ENCODE results near the gene SF1. TPM values are rescaled to one million over a fixed set of nuclear protein-coding genes. Genes with fewer than 3 reads are reported as not detected.

SF1 gene
- total and polyA plus RNA-seq, 2 experiments from 2014 or later: 138 to 163 TPM

- no peak overlapping the region for H3K27ac ChIP-seq
- no peaks in the 10 kb centered on the region for H3K36me3 ChIP-seq (replicated peaks; ENCODE audit: insufficient read depth, low read depth)
- DNase-seq (ENCODE audit: low spot score): no peak
- H3K9me2 ChIP-seq (replicated peaks; ENCODE audit: insufficient read depth): no peaks in the 10 kb centered on the region
- H4K20me1 ChIP-seq (ENCODE audit: insufficient read depth, poor library complexity, severe bottlenecking): no peaks in the 10 kb centered on the region
- no peaks in the 10 kb centered on the region for H3K9me3 ChIP-seq (ENCODE audit: low read depth)
- H3K4me1 ChIP-seq (ENCODE audit: insufficient read depth): no peaks in the 10 kb centered on the region
- peaks cover 78% of the 10 kb centered on the region for H3K27me3 ChIP-seq
- H3K4me3 ChIP-seq: no peak overlapping the region
- TF ChIP-seq EZH2 (IDR thresholded peaks at IDR 0.05; ENCODE audit: borderline replicate concordance) (no peak), CTCF (IDR thresholded peaks at IDR 0.05; ENCODE audit: poor library complexity) (no peak), EZH2phosphoT487 (IDR thresholded peaks at IDR 0.05; ENCODE audit: low read depth, severe bottlenecking, unreplicated experiment) (no peak)
- WGBS (ENCODE audit: low lambda C conversion rate, missing lambda C conversion rate): 86% methylated on average over 10 of the region's 10 CpGs
- no peak overlapping the region for H2AFZ ChIP-seq
- H3K4me2 ChIP-seq: no peak overlapping the region
- H3K79me2 ChIP-seq: no peaks in the 10 kb centered on the region
Observed at GRCh38 chr11:64719406-64719805, 58.9 kb downstream of the SF1 start.

- DNase-seq (ENCODE audit: low spot score): no peak
- Histone ChIP-seq H3K4me2 (no peak overlapping the region), H3K79me2 (no peaks in the 10 kb centered on the region), H3K9me3 (ENCODE audit: low read depth) (no peaks in the 10 kb centered on the region), H4K20me1 (ENCODE audit: insufficient read depth, poor library complexity, severe bottlenecking) (no peaks in the 10 kb centered on the region), H3K4me3 (no peak overlapping the region), H3K27me3 (peaks cover 84% of the 10 kb centered on the region), H3K4me1 (ENCODE audit: insufficient read depth) (no peaks in the 10 kb centered on the region), H3K27ac (no peak overlapping the region), H3K9me2 (replicated peaks; ENCODE audit: insufficient read depth) (no peaks in the 10 kb centered on the region), H2AFZ (no peak overlapping the region), H3K36me3 (replicated peaks; ENCODE audit: insufficient read depth, low read depth) (no peaks in the 10 kb centered on the region)
- 86% methylated on average over 4 of the region's 4 CpGs for WGBS (ENCODE audit: low lambda C conversion rate, missing lambda C conversion rate)
- TF ChIP-seq EZH2phosphoT487 (IDR thresholded peaks at IDR 0.05; ENCODE audit: low read depth, severe bottlenecking, unreplicated experiment) (no peak), CTCF (IDR thresholded peaks at IDR 0.05; ENCODE audit: poor library complexity) (no peak), EZH2 (IDR thresholded peaks at IDR 0.05; ENCODE audit: borderline replicate concordance) (no peak)
Observed at GRCh38 chr11:64718780-64719124, 59.6 kb downstream of the SF1 start.

- WGBS (ENCODE audit: low lambda C conversion rate, missing lambda C conversion rate): 84% methylated on average over 15 of the region's 15 CpGs
Observed at GRCh38 chr11:64718084-64718779, 60.1 kb downstream of the SF1 start.

More at GRCh38 chr11:64718084-64718779, 60.1 kb downstream of the SF1 start:
- no peaks in the 10 kb centered on the region for H3K36me3 ChIP-seq (replicated peaks; ENCODE audit: insufficient read depth, low read depth)
- H3K4me1 ChIP-seq (ENCODE audit: insufficient read depth): no peaks in the 10 kb centered on the region
- no peak overlapping the region for H3K4me2 ChIP-seq
- TF ChIP-seq CTCF (IDR thresholded peaks at IDR 0.05; ENCODE audit: poor library complexity) (no peak), EZH2phosphoT487 (IDR thresholded peaks at IDR 0.05; ENCODE audit: low read depth, severe bottlenecking, unreplicated experiment) (no peak), EZH2 (IDR thresholded peaks at IDR 0.05; ENCODE audit: borderline replicate concordance) (no peak)
- peaks cover 86% of the 10 kb centered on the region for H3K27me3 ChIP-seq
- no peak overlapping the region for H3K27ac ChIP-seq
- no peak for DNase-seq (ENCODE audit: low spot score)
- H4K20me1 ChIP-seq (ENCODE audit: insufficient read depth, poor library complexity, severe bottlenecking): no peaks in the 10 kb centered on the region
- no peak overlapping the region for H3K4me3 ChIP-seq
- H3K79me2 ChIP-seq: no peaks in the 10 kb centered on the region
- no peak overlapping the region for H2AFZ ChIP-seq
- no peaks in the 10 kb centered on the region for H3K9me2 ChIP-seq (replicated peaks; ENCODE audit: insufficient read depth)
- H3K9me3 ChIP-seq (ENCODE audit: low read depth): no peaks in the 10 kb centered on the region
